ENCODE measurements around the gene FBXL7. TPM values are rescaled to one million over a fixed set of nuclear protein-coding genes. Genes with fewer than 3 reads are reported as not detected.

FBXL7 gene
- total RNA-seq, 1 donor from 2014 or later = 5.3 TPM

GRCh38 chr5:15501091-15501791 is 1.3 kb downstream of the FBXL7 start:
- peak; percentile 46 for DNase-seq (ENCODE audit: low read depth, low spot score)

DNA sequence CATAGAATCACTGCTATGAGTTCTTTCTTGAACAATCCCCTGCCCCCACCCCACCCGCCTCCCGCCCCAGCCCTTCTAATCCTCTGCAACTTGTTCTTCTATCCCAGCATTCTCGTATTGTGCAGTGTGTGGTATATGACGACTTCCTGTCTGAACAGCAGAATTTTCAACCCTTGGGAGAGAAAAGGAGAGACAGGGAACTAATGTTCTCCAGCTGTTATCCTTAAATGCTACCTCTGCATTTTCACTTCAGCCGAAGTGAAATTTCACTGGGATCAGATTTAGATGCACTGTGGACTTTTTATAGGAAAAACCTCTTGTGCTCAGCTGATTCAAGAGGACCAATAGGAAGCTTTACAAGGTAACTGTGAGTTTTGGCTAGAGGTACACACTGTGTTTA is 2.2 kb downstream of the FBXL7 start:
- no peak for DNase-seq (ENCODE audit: low read depth, low spot score)

- DNase-seq (ENCODE audit: low read depth, low spot score) = no peak
Observed at GRCh38 chr5:15506146-15506545, 6.2 kb downstream of the FBXL7 start.

- DNase-seq (ENCODE audit: low read depth, low spot score) = no peak
Observed at GRCh38 chr5:15506897-15507296, 6.9 kb downstream of the FBXL7 start.

GRCh38 chr5:15510092-15510491 is 10.1 kb downstream of the FBXL7 start:
- no peak for DNase-seq (ENCODE audit: low read depth, low spot score)

DNA sequence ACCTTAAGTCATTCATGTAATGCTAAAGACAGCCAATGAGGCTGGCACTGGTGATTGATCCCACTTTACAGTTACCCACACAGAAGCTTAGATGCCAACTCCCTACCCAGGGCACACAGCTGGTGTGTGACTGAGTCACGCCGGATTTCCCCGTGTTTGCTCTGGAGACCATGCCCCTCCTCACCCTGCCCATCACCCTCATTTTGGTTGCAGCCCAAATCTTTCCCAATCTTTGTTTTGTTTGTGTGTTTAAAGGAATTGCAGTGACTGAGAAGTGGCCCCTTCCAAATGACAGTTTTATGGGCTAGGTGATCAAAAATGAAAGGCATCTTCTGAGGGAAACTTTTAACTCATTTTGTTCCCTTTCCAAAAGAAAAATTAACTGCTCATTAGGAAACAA is 10.9 kb downstream of the FBXL7 start:
- no peak for DNase-seq (ENCODE audit: low read depth, low spot score)

GRCh38 chr5:15513431-15513830 is 13.5 kb downstream of the FBXL7 start:
- no peak for DNase-seq (ENCODE audit: low read depth, low spot score)

GRCh38 chr5:15513911-15514310 is 13.9 kb downstream of the FBXL7 start:
- no peak for DNase-seq (ENCODE audit: low read depth, low spot score)

- no peak for DNase-seq (ENCODE audit: low read depth, low spot score)
Observed at GRCh38 chr5:15515229-15515628, 15.2 kb downstream of the FBXL7 start.

GRCh38 chr5:15516486-15516885 is 16.5 kb downstream of the FBXL7 start:
- no peak for DNase-seq (ENCODE audit: low read depth, low spot score)

- DNase-seq (ENCODE audit: low read depth, low spot score) = no peak
Observed at GRCh38 chr5:15518786-15519185, 18.8 kb downstream of the FBXL7 start.

DNA sequence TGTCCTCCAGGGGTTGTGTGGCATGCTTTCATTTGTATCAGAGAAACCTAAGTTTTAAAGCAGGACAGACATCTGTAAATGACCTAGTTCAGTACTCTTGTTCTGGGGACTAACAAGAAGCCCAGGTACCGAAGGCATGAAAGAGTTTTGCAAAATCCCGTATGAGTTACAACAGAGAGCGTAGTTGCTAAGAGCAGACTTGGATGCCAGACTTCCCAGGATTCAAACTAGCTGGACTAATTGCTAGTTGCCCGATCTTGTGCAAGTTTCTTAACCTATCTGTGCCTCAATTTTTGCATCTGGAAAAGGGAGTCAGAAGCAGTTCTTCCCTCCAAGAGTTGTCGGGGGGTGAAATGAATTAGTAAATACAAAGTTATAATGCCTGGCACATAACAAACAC is 20.9 kb downstream of the FBXL7 start:
- no peak for DNase-seq (ENCODE audit: low read depth, low spot score)

- no peak for DNase-seq (ENCODE audit: low read depth, low spot score)
Observed at GRCh38 chr5:15521381-15522186, 21.6 kb downstream of the FBXL7 start.

- DNase-seq (ENCODE audit: low read depth, low spot score) = no peak
Observed at GRCh38 chr5:15522187-15522520, 22.2 kb downstream of the FBXL7 start.

DNA sequence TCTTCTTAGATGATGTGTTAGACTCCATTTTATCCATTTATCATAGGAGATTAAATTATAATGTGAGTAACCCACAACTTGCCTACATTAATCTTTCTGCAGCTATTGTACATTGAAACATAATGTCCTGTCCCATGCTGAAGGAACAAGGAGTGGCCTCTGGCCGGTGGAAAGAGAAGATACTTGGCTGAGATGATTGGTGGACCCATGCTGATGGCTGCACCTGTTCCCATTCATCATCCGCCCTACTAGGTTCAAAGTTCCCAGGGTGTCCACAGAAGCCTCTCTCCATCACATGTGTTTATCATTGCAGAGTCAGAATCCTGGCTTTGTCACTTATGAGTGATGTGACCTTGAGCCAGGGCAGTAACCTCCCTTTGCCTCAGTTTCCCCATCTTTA is 24.7 kb downstream of the FBXL7 start:
- no peak for DNase-seq (ENCODE audit: low read depth, low spot score)

DNA sequence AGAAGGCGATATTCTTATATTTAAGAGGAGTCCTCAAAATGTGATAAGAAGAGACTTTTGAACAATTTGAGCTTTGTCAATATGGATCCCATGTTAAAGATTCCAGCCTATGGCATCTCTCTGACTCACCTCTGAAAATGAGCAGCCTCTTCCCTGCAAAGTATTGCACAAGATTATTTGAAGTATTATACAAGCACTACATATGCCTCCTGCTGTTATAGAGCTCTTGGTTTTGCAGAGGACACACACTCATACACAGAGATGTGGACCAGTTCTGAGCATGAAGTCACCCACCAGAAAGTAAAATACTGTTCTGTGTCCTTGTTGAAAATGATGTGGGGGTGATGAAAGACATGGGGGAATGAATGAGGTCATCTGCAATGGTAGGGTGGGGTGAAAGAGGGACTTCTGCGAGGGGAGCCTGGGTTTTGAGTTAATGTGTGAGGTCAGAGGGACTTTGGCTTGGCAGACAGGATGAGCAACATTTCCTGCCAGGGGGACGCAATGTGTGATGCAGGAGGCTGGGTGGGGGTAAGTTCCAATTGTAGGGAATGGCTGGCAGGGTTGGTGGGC is 25.8 kb downstream of the FBXL7 start:
- no peak for DNase-seq (ENCODE audit: low read depth, low spot score)

- no peak for DNase-seq (ENCODE audit: low read depth, low spot score)
Observed at GRCh38 chr5:15526413-15526812, 26.4 kb downstream of the FBXL7 start.

- no peak for DNase-seq (ENCODE audit: low read depth, low spot score)
Observed at GRCh38 chr5:15528476-15528875, 28.5 kb downstream of the FBXL7 start.

DNA sequence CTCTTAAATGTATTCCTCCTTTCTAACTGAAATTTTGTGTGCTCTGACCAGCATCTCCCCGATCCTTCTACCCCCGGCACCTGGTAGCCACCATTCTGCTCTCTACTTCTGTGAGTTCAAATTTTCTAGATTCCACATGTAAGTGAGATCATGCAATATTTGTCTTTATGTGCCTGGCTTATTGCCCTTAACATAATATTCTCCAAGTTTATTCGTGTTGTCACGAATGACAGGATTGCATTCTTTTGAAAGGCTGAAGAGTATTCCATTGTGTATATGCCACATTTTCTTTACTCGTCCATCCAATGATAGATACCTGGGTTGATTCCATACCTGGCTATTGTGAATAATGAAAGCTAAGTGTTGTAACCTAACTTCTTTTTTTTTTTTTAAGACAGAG is 29.0 kb downstream of the FBXL7 start:
- DNase-seq (ENCODE audit: low read depth, low spot score) = no peak

DNA sequence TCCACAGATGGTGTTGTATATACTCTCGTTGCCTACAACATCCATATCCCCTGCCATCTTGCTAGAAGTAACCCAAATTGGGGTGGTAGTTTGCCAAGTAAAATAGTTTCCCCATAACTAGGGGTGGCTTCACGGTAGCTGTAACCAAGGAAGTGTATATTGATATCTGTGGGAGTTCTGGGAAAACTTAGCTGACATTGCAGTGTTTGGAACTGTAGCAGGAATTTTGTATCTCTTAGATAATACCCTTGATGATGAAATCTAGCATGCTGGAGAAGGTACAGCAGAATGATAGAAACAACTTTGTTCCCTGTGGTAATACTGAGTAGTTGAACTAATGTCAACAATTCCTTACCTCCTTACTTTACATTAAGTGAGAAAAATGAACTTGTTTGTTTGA is 29.8 kb downstream of the FBXL7 start:
- DNase-seq (ENCODE audit: low read depth, low spot score) = no peak

DNA sequence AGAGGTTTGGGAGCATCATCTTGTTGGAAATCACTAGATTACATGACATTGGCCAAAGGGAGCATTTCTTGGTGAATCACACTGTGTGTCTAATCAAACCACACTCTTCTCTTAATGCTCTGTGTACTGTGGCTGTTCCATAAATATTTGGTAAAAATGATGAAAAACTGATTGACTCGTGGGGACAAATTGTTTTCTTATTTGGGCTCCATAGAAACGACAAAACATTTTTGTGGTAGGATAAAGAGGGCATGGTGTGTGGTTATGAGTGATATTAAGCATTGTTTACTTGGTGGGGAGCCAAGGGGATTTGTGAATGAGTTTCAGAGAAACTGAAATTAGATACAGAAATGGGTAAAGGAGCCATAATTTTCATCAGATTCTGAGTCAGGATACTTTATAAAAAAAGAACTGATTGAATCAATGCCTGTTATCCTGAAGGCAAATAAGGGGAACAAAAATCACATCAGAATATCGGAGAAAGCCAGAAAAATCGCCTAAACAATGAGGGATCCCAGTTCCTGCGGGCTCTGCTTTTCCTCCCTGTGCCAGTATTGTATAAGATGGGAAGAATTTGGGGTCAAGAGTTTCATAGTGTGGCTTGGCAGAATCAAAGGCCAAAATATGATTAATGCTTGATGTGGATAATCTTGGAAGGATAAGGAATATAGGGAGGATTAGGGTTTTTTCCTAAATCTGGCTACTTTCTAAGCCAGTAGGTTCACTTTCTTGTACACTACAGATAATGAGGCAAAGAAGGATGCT is 33.3 kb downstream of the FBXL7 start:
- no peak for DNase-seq (ENCODE audit: low read depth, low spot score)

DNA sequence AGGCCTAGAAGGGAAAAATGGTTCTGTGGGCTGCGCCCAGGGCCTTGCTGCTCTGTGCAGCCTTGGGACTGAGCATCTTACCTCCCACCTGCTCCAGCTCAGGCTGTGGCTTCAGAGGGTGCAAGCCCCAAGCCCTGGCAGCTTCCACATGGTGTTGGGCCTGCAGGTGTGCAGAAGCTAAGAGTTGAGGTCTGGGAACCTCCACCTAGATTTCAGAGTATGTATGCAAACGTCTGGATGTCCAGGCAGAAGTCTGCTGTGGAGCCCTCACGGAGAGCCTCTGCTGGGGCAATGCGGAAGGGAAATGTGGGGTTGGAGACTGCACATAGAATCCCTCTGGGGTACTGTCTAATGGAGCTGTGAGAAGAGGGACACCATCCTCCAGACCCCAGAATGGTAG is 36.0 kb downstream of the FBXL7 start:
- no peak for DNase-seq (ENCODE audit: low read depth, low spot score)
